Umbilical cord (tissue), 2 donors: ENCODE data around the gene ITGA11. TPM values are rescaled to one million over a fixed set of nuclear protein-coding genes. Genes with fewer than 3 reads are reported as not detected.
A peak's percentile ranks its signal among the peaks of the same experiment; 100 is the strongest.

Source experiments
- DNase-seq: peaks from one replicate; pipeline ENCODE4 v3.0.0-alpha.2; 2015; ENCODE audit warnings: low spot score
- total RNA-seq: library from RNA; depleted of rRNA; stranded (reverse); fragments of >200 nt; gene quantifications from one replicate; pipeline ENCODE4 v1.2.3, GENCODE V29; 2014; ENCODE audit warnings: low replicate concordance; ENCODE audit not compliant: insufficient read depth

ITGA11 gene
- total RNA-seq, 1 donor from 2014 or later = 84.5 TPM

GRCh38 chr15:68292967-68293366, 139.0 kb downstream of the ITGA11 start:
- no peak for DNase-seq

GRCh38 chr15:68292157-68292781, 139.7 kb downstream of the ITGA11 start:
- no peak for DNase-seq

- no peak for DNase-seq
Measured at GRCh38 chr15:68290715-68291114, 141.2 kb downstream of the ITGA11 start.

GRCh38 chr15:68289621-68290352, 142.2 kb downstream of the ITGA11 start:
- no peak for DNase-seq

GRCh38 chr15:68289057-68289456, 142.9 kb downstream of the ITGA11 start:
- no peak for DNase-seq

GRCh38 chr15:68286256-68286655, 145.7 kb downstream of the ITGA11 start:
- DNase-seq = no peak

GRCh38 chr15:68285259-68285980, 146.5 kb downstream of the ITGA11 start:
- no peak for DNase-seq

GRCh38 chr15:68284616-68285258, 147.2 kb downstream of the ITGA11 start:
- no peak for DNase-seq

- DNase-seq = no peak
Measured at GRCh38 chr15:68283401-68283800, 148.6 kb downstream of the ITGA11 start.

GRCh38 chr15:68281008-68281407, 151.0 kb downstream of the ITGA11 start:
- no peak for DNase-seq

- no peak for DNase-seq
Measured at GRCh38 chr15:68279779-68280753, 151.9 kb downstream of the ITGA11 start.

- DNase-seq = peak; percentile 39
Measured at GRCh38 chr15:68278595-68279405, 153.2 kb downstream of the ITGA11 start.

GRCh38 chr15:68278345-68278594, 153.7 kb downstream of the ITGA11 start:
- DNase-seq = no peak

- DNase-seq = peak; percentile 96
Measured at GRCh38 chr15:68277603-68278344, 154.2 kb downstream of the ITGA11 start, which contains the start of gene FEM1B. FEM1B (plus strand) TSS chr15:68277745; CDS start chr15:68278418, 673 bp downstream.

GRCh38 chr15:68277131-68277602, 154.8 kb downstream of the ITGA11 start:
- DNase-seq = peak; percentile 86

- no peak for DNase-seq
Measured at GRCh38 chr15:68276668-68277067, 155.3 kb downstream of the ITGA11 start.

GRCh38 chr15:68275165-68275746, 156.7 kb downstream of the ITGA11 start:
- DNase-seq = no peak

GRCh38 chr15:68274201-68274848, 157.6 kb downstream of the ITGA11 start:
- no peak for DNase-seq
